H1 (cell line): ENCODE data around the gene IFT81. TPM values are rescaled to one million over a fixed set of nuclear protein-coding genes. Genes with fewer than 3 reads are reported as not detected.

ENCODE experiments used
- ATF3 ChIP-seq: IDR thresholded peaks from 2 replicates; pipeline ENCODE4 v1.6.1; 2011; ENCODE audit warnings: low read depth, mild to moderate bottlenecking, low read length; ENCODE audit not compliant: insufficient read depth
- BRCA1 ChIP-seq: IDR thresholded peaks from 2 replicates; pipeline ENCODE4 v1.6.1; 2012; ENCODE audit warnings: low read depth, low read length, improper control_type of control experiment
- CHD1 ChIP-seq: IDR thresholded peaks from 2 replicates; pipeline ENCODE4 v1.6.1; 2012; ENCODE audit warnings: low read depth, low read length, improper control_type of control experiment
- CHD7 ChIP-seq: fragments of 300-600 bp; sonication (generic); IDR thresholded peaks from 2 replicates; pipeline ENCODE4 v1.7.1; 2012; ENCODE audit warnings: low read length, moderate library complexity, mild to moderate bottlenecking, inconsistent platforms; ENCODE audit not compliant: insufficient replicate concordance
- CTBP2 ChIP-seq: IDR thresholded peaks from 2 replicates; pipeline ENCODE4 v1.7.0; 2011; ENCODE audit warnings: borderline replicate concordance, mild to moderate bottlenecking, moderate library complexity, mixed read lengths, low read length; ENCODE audit not compliant: insufficient read depth, insufficient read length
- MAX ChIP-seq: IDR thresholded peaks from 2 replicates; pipeline ENCODE4 v1.6.1; 2012; ENCODE audit warnings: inconsistent platforms
- RFX5 ChIP-seq: IDR thresholded peaks from 2 replicates; pipeline ENCODE4 v1.6.1; 2011; ENCODE audit warnings: low read depth, low read length, improper control_type of control experiment, borderline replicate concordance
- TAF1 ChIP-seq: IDR thresholded peaks from 2 replicates; pipeline ENCODE4 v1.6.1; 2011; ENCODE audit warnings: mild to moderate bottlenecking, low read depth, low read length
- polyA plus RNA-seq, 7 experiments: library from polyadenylated mRNA; depleted of rRNA in 3 of 7; stranded (reverse) in 5 of 7; unstranded in 2 of 7; fragments of >200 nt in 5 of 7; fragments of 200-250 nt in 2 of 7; gene quantifications; 1 replicate in 5 of 7; 2 replicates in 1 of 7; 4 replicates in 1 of 7; pipeline versions ENCODE4 v1.2.1 to v1.2.3, GENCODE V29; 2011 to 2013; ENCODE audit warnings: missing spikeins in 2 of 7, mixed read lengths in 2 of 7
- total RNA-seq: library from RNA; stranded (reverse); fragmentation: NEBNext Ultra II Directional; extraction: Animal tissue kit (Norgen Biotek cat#: 25700); gene quantifications from 2 replicates; pipeline ENCODE4 v1.2.1, GENCODE V29; 2021

IFT81 gene
- total and polyA plus RNA-seq, 2 of the 8 experiments (the other 6 are each of a cell fraction or from before 2014, with no cell fraction given) = 4.1 to 14.5 TPM

- no peak for TF ChIP-seq ATF3
- no peak for TF ChIP-seq RFX5
- no peak for TF ChIP-seq TAF1
- no peak for TF ChIP-seq CHD7
- TF ChIP-seq BRCA1 = no peak
- no peak for TF ChIP-seq CTBP2
- TF ChIP-seq MAX = no peak
- TF ChIP-seq CHD1 = no peak
These were observed 55.1 kb downstream of the IFT81 start (continued) for GRCh38 chr12:110179291-110179690.
